Measurements from ENCODE around the gene PHOX2A.

Gene PHOX2A

GRCh38 chr11:72227316-72228228 lies 16.4 kb downstream of the PHOX2A start:
- H3K4me3 ChIP-seq (ENCODE audit: low read depth, low read length), result no peak overlapping the region
- CTCF ChIA-PET, result interaction anchor here (0.6 to 4.7 kb wide), 6 partner anchors 10 to 205 kb away, joined by 3 to 26 read pairs (median 5); no protein-coding TSS in a partner anchor
- POLR2A ChIA-PET, result interaction anchor here (4.2 kb wide), 1 partner anchor 10 kb away, joined by 42 read pairs; no protein-coding TSS in a partner anchor
- H3K27ac ChIP-seq (ENCODE audit: extremely low read depth, low read depth, low read length), result no peak overlapping the region
- TF ChIP-seq SCRT2 (tag by site-specific recombination; IDR thresholded peaks at IDR 0.05) (no peak), ZFP3 (tag by site-specific recombination; IDR thresholded peaks at IDR 0.05; ENCODE audit: low read depth) (no peak), ZIC2 (tag by site-specific recombination; IDR thresholded peaks at IDR 0.05) (peak; percentile 35; the same call in 1 of the 2 replicates), MYNN (tag by site-specific recombination; IDR thresholded peaks at IDR 0.05; ENCODE audit: borderline replicate concordance) (peak; percentile 68; the same call in 1 of the 2 replicates), ZFHX2 (tag by site-specific recombination; conservative IDR thresholded peaks at IDR 0.05) (no peak), ZNF791 (tag by site-specific recombination; IDR thresholded peaks at IDR 0.05) (no peak), ZFP69B (tag by site-specific recombination; IDR thresholded peaks at IDR 0.05) (no peak), ZBTB8A (tag by site-specific recombination; IDR thresholded peaks at IDR 0.05) (0 out of 2 replicates have a peak, but pooled peaks have one; percentile 26)
- TF ChIP-seq, protein P1, sequence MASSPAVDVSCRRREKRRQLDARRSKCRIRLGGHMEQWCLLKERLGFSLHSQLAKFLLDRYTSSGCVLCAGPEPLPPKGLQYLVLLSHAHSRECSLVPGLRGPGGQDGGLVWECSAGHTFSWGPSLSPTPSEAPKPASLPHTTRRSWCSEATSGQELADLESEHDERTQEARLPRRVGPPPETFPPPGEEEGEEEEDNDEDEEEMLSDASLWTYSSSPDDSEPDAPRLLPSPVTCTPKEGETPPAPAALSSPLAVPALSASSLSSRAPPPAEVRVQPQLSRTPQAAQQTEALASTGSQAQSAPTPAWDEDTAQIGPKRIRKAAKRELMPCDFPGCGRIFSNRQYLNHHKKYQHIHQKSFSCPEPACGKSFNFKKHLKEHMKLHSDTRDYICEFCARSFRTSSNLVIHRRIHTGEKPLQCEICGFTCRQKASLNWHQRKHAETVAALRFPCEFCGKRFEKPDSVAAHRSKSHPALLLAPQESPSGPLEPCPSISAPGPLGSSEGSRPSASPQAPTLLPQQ (tag by site-specific recombination; IDR thresholded peaks at IDR 0.05), result no peak
- TF ChIP-seq, protein P2, sequence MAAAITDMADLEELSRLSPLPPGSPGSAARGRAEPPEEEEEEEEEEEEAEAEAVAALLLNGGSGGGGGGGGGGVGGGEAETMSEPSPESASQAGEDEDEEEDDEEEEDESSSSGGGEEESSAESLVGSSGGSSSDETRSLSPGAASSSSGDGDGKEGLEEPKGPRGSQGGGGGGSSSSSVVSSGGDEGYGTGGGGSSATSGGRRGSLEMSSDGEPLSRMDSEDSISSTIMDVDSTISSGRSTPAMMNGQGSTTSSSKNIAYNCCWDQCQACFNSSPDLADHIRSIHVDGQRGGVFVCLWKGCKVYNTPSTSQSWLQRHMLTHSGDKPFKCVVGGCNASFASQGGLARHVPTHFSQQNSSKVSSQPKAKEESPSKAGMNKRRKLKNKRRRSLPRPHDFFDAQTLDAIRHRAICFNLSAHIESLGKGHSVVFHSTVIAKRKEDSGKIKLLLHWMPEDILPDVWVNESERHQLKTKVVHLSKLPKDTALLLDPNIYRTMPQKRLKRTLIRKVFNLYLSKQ (tag by site-specific recombination; IDR thresholded peaks at IDR 0.05; ENCODE audit: borderline replicate concordance), result no peak
- H3K36me3 ChIP-seq (ENCODE audit: control insufficient read depth in 2 of 2, insufficient read depth in 1 of 2, low read length in 2 of 2), result peaks cover 0 to 66% of the 10 kb centered on the region in 2 experiments; a peak in 1 of 3 replicates
- H3K4me1 ChIP-seq (ENCODE audit: control insufficient read depth, insufficient read depth, low read length), result peaks cover 2% of the 10 kb centered on the region; the same call in 1 of the 2 replicates
- no peaks in the 10 kb centered on the region for H3K9me3 ChIP-seq (ENCODE audit: control insufficient read depth, insufficient read depth, low read depth, low read length)

- TF ChIP-seq ZBTB21 (tag by site-specific recombination; IDR thresholded peaks at IDR 0.05), result no peak
- peak; percentile 51; the same call in 1 of the 2 replicates for TF ChIP-seq SP7 (tag by site-specific recombination; IDR thresholded peaks at IDR 0.05)
- TF ChIP-seq, protein P3, sequence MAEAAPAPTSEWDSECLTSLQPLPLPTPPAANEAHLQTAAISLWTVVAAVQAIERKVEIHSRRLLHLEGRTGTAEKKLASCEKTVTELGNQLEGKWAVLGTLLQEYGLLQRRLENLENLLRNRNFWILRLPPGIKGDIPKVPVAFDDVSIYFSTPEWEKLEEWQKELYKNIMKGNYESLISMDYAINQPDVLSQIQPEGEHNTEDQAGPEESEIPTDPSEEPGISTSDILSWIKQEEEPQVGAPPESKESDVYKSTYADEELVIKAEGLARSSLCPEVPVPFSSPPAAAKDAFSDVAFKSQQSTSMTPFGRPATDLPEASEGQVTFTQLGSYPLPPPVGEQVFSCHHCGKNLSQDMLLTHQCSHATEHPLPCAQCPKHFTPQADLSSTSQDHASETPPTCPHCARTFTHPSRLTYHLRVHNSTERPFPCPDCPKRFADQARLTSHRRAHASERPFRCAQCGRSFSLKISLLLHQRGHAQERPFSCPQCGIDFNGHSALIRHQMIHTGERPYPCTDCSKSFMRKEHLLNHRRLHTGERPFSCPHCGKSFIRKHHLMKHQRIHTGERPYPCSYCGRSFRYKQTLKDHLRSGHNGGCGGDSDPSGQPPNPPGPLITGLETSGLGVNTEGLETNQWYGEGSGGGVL (tag by site-specific recombination; IDR thresholded peaks at IDR 0.05), result peak; percentile 52
- POLR2A ChIA-PET, result interaction anchor here (4.2 kb wide), 1 partner anchor 11 kb away, joined by 42 read pairs; no protein-coding TSS in a partner anchor
- no peak overlapping the region for H3K4me3 ChIP-seq (ENCODE audit: low read depth, low read length)
- peaks cover 0 to 57% of the 10 kb centered on the region in 2 experiments; a peak in 1 of 3 replicates for H3K36me3 ChIP-seq (ENCODE audit: control insufficient read depth in 2 of 2, insufficient read depth in 1 of 2, low read length in 2 of 2)
- H3K4me1 ChIP-seq (ENCODE audit: control insufficient read depth, insufficient read depth, low read length), result peaks cover 3% of the 10 kb centered on the region; the same call in 1 of the 2 replicates
- H3K27ac ChIP-seq (ENCODE audit: extremely low read depth, low read depth, low read length), result no peak overlapping the region
- no peaks in the 10 kb centered on the region for H3K9me3 ChIP-seq (ENCODE audit: control insufficient read depth, insufficient read depth, low read depth, low read length)
- CTCF ChIA-PET, result interaction anchor here (0.7 to 4.7 kb wide), 4 partner anchors 11 to 206 kb away, joined by 3 to 26 read pairs (median 4); no protein-coding TSS in a partner anchor
Measured at GRCh38 chr11:72226701-72227100, 17.3 kb downstream of the PHOX2A start.

GRCh38 chr11:72225411-72225951 lies 18.5 kb downstream of the PHOX2A start:
- Histone ChIP-seq H3K4me3 (ENCODE audit: low read depth, low read length) (peak overlapping the region; percentile 75), H3K27ac (ENCODE audit: extremely low read depth, low read depth, low read length) (peak overlapping the region; percentile 92; the same call in 1 of the 2 replicates), H3K4me1 (ENCODE audit: control insufficient read depth, insufficient read depth, low read length) (peaks cover 3% of the 10 kb centered on the region; the same call in 1 of the 2 replicates), H3K9me3 (ENCODE audit: control insufficient read depth, insufficient read depth, low read depth, low read length) (no peaks in the 10 kb centered on the region), H3K36me3 (ENCODE audit: control insufficient read depth in 2 of 2, insufficient read depth in 1 of 2, low read length in 2 of 2) (peaks cover 0 to 45% of the 10 kb centered on the region in 2 experiments; a peak in 1 of 3 replicates)
- POLR2A ChIA-PET, result interaction anchor here (0.7 to 4.2 kb wide), 2 partner anchors 12 to 153 kb away, joined by 4 to 42 read pairs; no protein-coding TSS in a partner anchor
- CTCF ChIA-PET, result interaction anchor here (0.6 to 4.7 kb wide), 7 partner anchors 12 to 261 kb away, joined by 3 to 26 read pairs (median 5); no protein-coding TSS in a partner anchor
- TF ChIP-seq ZBTB20 (tag by site-specific recombination; IDR thresholded peaks at IDR 0.05) (peak; percentile 88), ZSCAN30 (tag by site-specific recombination; IDR thresholded peaks at IDR 0.05) (no peak), ZNF10 (tag by site-specific recombination; IDR thresholded peaks at IDR 0.05) (no peak), SP7 (tag by site-specific recombination; IDR thresholded peaks at IDR 0.05) (no peak), ZNF335 (tag by site-specific recombination; conservative IDR thresholded peaks at IDR 0.05) (peak; percentile 61; the same call in 1 of the 2 replicates), ZNF768 (tag by site-specific recombination; IDR thresholded peaks at IDR 0.05) (no peak), ZBTB8A (tag by site-specific recombination; IDR thresholded peaks at IDR 0.05) (peak; percentile 3; the same call in 1 of the 2 replicates), MEIS1 (CRISPR knock-in tag; IDR thresholded peaks at IDR 0.05; ENCODE audit: borderline replicate concordance) (no peak)
- TF ChIP-seq, protein P4, sequence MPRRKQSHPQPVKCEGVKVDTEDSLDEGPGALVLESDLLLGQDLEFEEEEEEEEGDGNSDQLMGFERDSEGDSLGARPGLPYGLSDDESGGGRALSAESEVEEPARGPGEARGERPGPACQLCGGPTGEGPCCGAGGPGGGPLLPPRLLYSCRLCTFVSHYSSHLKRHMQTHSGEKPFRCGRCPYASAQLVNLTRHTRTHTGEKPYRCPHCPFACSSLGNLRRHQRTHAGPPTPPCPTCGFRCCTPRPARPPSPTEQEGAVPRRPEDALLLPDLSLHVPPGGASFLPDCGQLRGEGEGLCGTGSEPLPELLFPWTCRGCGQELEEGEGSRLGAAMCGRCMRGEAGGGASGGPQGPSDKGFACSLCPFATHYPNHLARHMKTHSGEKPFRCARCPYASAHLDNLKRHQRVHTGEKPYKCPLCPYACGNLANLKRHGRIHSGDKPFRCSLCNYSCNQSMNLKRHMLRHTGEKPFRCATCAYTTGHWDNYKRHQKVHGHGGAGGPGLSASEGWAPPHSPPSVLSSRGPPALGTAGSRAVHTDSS (tag by site-specific recombination; IDR thresholded peaks at IDR 0.05), result no peak

Data from HEK293 (cell line).